HG03378 (cell line): ENCODE measurements around the gene RAD51B.
A peak's percentile ranks its signal among the peaks of the same experiment; 100 is the strongest.

Experiments used
- ATAC-seq: cut with Tn5 transposase; IDR thresholded peaks from one replicate; pipeline ENCODE4 v1.9.1; 2021; ENCODE audit warnings: mild to moderate bottlenecking, moderate library complexity; ENCODE audit not compliant: unreplicated experiment

RAD51B gene

GRCh38 chr14:68739701-68740100, 920.1 kb downstream of the RAD51B start:
- no peak for ATAC-seq

DNA sequence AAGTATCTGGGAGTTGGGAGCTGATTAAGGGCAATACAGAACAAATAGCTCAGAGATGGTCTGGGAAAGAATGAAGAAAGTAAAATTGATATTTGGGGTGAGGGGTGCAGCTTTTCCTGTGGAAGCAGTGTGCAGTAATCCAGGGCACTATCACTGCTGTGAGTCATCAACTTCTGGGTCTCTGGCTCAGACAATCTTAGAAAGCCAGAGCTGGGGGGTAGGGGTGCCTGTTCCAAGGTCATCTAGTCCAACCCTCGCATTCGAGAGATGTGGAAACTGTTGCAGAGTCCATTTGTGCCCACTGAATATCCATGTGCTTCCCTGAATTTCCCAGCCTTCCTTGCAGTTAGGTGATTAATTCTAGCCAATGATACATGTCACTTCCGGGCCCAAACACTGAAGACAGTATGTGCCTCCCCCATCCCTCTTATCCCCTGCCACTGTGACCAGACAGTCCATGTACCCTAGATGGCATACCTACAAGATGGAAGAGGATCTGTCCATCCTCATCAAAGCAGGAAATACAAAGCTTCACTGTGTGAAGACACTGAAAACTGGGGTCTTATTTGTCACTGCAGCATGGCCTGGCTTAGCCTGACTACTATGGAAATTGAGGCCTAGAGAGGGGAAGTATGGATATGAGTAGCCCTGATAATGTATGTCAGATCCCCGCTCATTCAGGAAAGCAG, 921.4 kb downstream of the RAD51B start:
- ATAC-seq: no peak

DNA sequence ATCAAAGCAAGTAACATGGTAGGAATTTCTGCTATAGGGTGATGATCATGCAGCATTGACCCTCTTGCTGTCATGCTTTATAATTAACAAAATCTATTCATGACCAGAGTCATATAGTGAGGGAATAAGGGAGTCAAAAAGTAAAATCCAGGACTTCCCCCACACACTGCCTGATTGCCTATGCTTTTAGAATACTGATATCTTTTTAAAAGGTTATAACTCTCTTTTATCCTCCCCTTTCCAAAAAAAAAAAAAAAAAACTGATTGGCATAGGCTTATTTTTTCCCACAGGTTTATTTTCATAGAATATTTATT, 921.9 kb downstream of the RAD51B start:
- ATAC-seq: no peak

DNA sequence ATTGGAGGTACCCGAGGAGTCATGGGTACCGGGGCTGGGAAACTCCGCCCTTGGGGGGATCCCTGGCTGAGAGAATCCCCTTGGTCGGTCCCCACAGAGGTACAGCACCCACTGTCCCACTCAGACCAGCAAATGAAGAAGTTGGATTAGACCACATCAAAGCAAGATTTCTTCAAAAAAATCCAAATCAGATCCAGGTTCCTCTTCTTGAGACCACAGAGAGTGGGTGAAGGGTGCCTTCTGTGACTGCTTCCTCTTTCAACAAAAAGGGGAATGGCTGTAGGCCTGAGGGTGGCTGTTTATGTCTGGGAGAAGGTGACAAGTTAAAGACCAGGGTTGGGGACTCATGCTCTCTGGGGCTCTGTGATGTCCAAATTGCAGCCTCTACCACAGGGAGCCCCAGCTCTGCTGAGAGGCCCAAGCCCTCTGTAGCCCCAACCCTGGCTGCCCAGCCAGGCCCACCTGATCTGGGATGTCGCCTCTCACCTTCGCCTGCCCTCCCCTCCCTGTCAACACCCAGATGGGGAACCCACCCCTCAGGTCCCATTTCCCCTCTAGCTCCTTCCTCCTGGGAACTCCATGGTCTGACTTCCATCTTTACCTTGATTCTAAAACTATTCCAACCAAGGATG, 922.4 kb downstream of the RAD51B start:
- ATAC-seq: peak; percentile 76

- ATAC-seq: no peak
Measured at GRCh38 chr14:68744613-68745012, 925.0 kb downstream of the RAD51B start.

- ATAC-seq: no peak
Measured at GRCh38 chr14:68747393-68747792, 927.8 kb downstream of the RAD51B start.

- ATAC-seq: no peak
Measured at GRCh38 chr14:68748260-68748659, 928.7 kb downstream of the RAD51B start.

- no peak for ATAC-seq
Measured at GRCh38 chr14:68748691-68749090, 929.1 kb downstream of the RAD51B start.

GRCh38 chr14:68749487-68750475, 930.2 kb downstream of the RAD51B start:
- no peak for ATAC-seq

DNA sequence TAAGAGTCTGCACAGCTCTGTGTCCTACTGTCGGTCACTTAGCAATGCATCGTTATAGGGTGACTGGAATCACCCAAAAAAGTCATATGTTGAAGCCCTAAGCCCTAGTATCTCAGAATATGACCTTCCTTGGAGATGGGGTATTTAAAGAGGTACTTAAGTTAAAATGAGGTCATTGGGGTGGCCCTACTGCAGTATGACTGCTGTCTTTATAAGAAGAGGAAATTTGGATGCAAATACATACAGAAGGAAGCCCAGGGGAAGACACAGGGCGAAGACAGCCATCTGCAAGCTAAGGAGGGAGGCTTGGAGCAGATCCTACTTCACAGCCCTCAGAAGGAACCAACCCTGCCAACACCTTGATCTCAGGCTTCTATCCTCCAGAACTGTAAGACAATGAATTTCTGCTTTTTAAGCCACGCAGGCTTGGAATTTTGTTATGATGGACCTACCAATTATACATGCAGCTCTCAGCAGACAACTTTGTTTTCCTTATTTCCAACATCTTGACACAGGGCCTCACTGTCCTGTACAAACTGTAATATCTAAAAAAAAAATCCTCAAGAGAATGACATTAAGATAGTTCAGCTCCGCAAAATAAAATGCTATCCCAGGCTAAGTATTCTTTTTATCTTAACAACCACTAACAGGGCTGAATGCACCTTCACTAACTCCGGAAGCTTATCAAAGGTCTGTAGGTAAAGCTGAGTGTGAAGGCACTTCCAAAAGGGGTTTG, 932.9 kb downstream of the RAD51B start:
- no peak for ATAC-seq

- ATAC-seq: no peak
Measured at GRCh38 chr14:68753690-68754089, 934.1 kb downstream of the RAD51B start.

GRCh38 chr14:68755016-68755353, 935.4 kb downstream of the RAD51B start:
- ATAC-seq: no peak

DNA sequence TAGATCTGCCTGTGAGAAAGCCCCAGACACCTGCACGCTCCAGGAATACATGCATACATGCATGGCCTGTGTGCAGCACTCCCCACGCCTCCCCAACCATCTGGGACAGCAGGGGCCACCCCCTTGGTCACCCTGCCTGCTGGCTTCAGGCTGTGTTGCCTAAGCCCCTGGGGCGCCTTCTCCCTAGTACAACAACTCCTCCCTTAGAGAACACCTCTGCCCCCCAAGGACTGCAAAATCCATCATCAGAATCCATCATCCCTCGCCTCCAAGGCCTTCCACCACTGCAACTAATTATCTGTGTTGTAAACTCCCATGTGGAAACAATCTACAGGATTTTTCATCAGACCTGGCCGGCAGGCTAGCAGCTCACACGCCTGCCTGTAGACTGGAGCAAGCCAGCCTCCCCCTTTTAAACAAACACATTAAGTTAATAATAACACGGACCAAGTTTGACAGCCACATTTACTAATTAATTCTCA, 936.5 kb downstream of the RAD51B start:
- ATAC-seq: no peak

- ATAC-seq: no peak
Measured at GRCh38 chr14:68756734-68757133, 937.2 kb downstream of the RAD51B start.

- ATAC-seq: no peak
Measured at GRCh38 chr14:68757618-68758081, 938.1 kb downstream of the RAD51B start.

DNA sequence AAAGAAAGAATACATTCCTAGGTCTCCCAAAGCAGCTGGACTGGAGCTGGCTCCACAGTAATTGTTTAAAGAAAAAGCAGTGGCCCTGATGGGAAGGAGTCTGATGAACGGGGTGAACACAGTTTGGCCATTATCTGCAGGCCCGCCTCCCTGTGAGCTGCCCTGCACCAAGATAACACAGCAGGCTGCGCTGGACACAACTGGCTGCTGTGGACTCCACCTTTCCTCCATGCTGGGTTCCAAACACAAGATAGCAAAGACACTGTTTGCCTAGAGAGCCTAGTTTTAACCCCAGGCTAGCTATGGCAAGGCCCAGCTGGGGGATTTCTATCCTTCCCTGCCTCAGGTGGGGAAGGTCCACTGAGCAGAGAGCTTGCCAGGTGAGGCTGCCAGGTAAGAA, 938.7 kb downstream of the RAD51B start:
- ATAC-seq: no peak

DNA sequence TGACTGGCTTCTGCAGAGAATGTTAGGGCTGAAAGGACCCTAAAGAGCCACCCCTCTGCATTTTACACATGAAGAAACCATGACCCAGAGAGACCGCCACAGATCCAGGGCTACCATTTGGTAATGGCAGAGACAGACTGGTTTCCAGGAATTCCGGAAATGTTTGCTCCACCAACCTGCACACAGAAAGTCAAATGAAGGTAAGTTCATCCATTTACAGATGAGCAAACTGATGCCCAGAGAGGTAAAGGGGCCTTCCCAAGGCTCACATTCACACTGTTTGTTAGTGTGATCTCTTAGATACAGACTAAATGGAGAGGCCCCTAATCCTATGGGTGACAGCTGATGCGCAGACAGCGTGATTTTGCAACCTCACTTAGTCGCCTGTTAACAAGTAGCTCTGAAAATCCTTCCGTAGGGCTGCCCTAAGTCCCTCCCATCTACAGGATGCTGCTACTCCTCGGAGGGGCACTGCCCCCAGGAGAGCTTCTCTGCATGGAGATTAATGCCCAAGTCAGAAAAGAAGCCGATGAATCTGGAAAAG, 939.5 kb downstream of the RAD51B start:
- ATAC-seq: no peak

DNA sequence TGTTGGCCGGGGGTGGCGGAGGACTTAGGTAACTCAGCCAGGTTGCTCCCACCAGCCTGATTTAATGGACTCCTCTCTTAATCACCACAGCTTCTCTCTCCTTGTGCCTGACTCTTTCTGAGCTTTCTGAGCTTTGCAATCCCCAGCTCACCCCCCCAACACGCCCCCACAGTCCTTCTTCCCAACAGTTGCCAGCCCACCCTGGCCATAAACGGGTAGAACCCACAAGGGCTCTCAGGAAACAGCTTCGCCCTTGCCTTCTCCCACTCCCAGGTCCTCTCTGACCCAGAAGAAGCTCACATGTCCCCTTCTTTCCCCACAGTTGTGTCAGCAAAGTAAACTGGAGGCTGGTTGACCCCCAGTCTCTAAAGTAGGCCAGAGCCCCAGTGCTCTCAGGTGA, 940.4 kb downstream of the RAD51B start:
- no peak for ATAC-seq

GRCh38 chr14:68760761-68761160, 941.2 kb downstream of the RAD51B start:
- no peak for ATAC-seq

DNA sequence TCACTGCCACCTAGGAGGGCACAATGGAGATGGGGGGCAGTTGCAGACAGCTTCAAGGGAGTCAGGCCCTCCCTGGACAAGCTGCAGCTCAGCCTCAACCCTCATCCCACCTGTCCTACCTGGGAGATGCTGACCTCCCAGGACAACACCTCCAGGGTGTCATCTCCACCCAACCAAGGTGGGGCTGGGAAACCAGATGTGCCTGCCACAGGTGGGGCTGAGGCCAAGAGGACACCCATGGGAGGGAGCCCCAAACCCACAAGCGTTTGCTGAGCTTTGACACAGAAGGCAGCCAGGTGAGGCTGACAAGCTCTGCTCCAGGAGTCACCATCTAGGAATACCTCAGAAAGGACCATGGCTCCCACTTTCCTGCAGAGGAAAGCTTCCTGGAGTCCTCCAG, 941.8 kb downstream of the RAD51B start:
- ATAC-seq: no peak
